Keratinocyte (primary cell): ENCODE data around the gene EOGT. TPM values are rescaled to one million over a fixed set of nuclear protein-coding genes. Genes with fewer than 3 reads are reported as not detected.

Source experiments
- DNase-seq: peaks from one replicate; pipeline ENCODE4 v3.0.0-alpha.2; 2011; ENCODE audit warnings: low read depth, missing footprints, low spot score
- FAIRE-seq: peaks from 2 replicates; lab custom pipeline; 2011; peaks lifted over from hg19 to GRCh38; lab: Jason Lieb, UNC
- H2AFZ ChIP-seq: 2 replicates; pipeline ENCODE4 v1.6.0; 2012; ENCODE audit warnings: low read length, control low read depth, inconsistent platforms; ENCODE audit not compliant: control insufficient read depth
- H3K27ac ChIP-seq: 2 replicates; pipeline ENCODE4 v1.5.1; 2011; ENCODE audit warnings: low read length; ENCODE audit not compliant: control insufficient read depth, insufficient read depth
- H3K27me3 ChIP-seq: 3 replicates; pipeline ENCODE4 v1.6.0; 2011; ENCODE audit warnings: low read length; ENCODE audit not compliant: control insufficient read depth, insufficient read depth; ENCODE audit errors: extremely low read depth
- H3K36me3 ChIP-seq, 2 experiments: 2 replicates in 1 of 2; 3 replicates in 1 of 2; pipeline ENCODE4 v1.5.1; 2011; ENCODE audit warnings: low read length in 2 of 2, mild to moderate bottlenecking in 1 of 2; ENCODE audit not compliant: control insufficient read depth in 2 of 2, insufficient read depth in 2 of 2; ENCODE audit errors: extremely low read depth in 1 of 2
- H3K4me1 ChIP-seq: 3 replicates; pipeline ENCODE4 v1.5.1; 2011; ENCODE audit warnings: low read length; ENCODE audit not compliant: control insufficient read depth, insufficient read depth; ENCODE audit errors: extremely low read depth
- H3K4me2 ChIP-seq: 3 replicates; pipeline ENCODE4 v1.6.0; 2011; ENCODE audit warnings: low read depth, low read length; ENCODE audit not compliant: control insufficient read depth, insufficient read depth; ENCODE audit errors: extremely low read depth
- H3K4me3 ChIP-seq, 3 experiments: fragments of 200-600 bp in 1 of 3; sonication (generic) in 1 of 3; 2 replicates in 2 of 3; 3 replicates in 1 of 3; pipeline ENCODE4 v1.5.1; 2011 to 2016; ENCODE audit warnings: low read length in 3 of 3, mild to moderate bottlenecking in 3 of 3, control low read depth in 2 of 3, inconsistent platforms in 1 of 3, low read depth in 1 of 3, mixed read lengths in 1 of 3, mixed run types in 1 of 3, moderate library complexity in 1 of 3; ENCODE audit not compliant: control insufficient read depth in 2 of 3, insufficient read depth in 2 of 3; ENCODE audit errors: extremely low read depth in 1 of 3
- H3K79me2 ChIP-seq: 2 replicates; pipeline ENCODE4 v1.6.0; 2012; ENCODE audit warnings: low read length; ENCODE audit not compliant: control insufficient read depth, insufficient read depth
- H3K9ac ChIP-seq: 3 replicates; pipeline ENCODE4 v1.6.0; 2011; ENCODE audit warnings: low read length; ENCODE audit not compliant: control insufficient read depth, insufficient read depth; ENCODE audit errors: extremely low read depth
- H3K9me1 ChIP-seq: 3 replicates; pipeline ENCODE4 v1.6.0; 2011; ENCODE audit warnings: low read length; ENCODE audit not compliant: control insufficient read depth, insufficient read depth; ENCODE audit errors: extremely low read depth
- H3K9me3 ChIP-seq: 2 replicates; pipeline ENCODE4 v1.5.1; 2012; ENCODE audit warnings: low read depth, low read length; ENCODE audit not compliant: control insufficient read depth
- H4K20me1 ChIP-seq: 3 replicates; pipeline ENCODE4 v1.6.0; 2011; ENCODE audit warnings: low read length; ENCODE audit not compliant: control insufficient read depth, insufficient read depth; ENCODE audit errors: extremely low read depth
- EZH2 ChIP-seq: IDR thresholded peaks from one replicate; pipeline ENCODE4 v1.6.1; 2012; ENCODE audit warnings: inconsistent platforms, mild to moderate bottlenecking, low read length, moderate library complexity
- dilution Hi-C: fragments of 300-500 bp; cut with MboI; formaldehyde crosslinking; loops from one replicate; pipeline ENCODE4 v1.7.0; 2020; ENCODE audit warnings: low sequenced_read_pairs; ENCODE audit not compliant: extremely low pct_ligation_motif_present
- polyA plus RNA-seq, 5 experiments: library from polyadenylated mRNA; depleted of rRNA in 3 of 5; stranded (reverse) in 3 of 5; stranded (forward) in 1 of 5; unstranded in 1 of 5; fragments of >200 nt; gene quantifications; 1 replicate in 1 of 5; 2 replicates in 3 of 5; 3 replicates in 1 of 5; pipeline versions ENCODE4 v1.2.1 to v1.2.3, GENCODE V29; 2011 to 2012; ENCODE audit warnings: missing spikeins in 2 of 5, low read depth in 1 of 5, low replicate concordance in 1 of 5
- TF ChIP-seq, protein P1 (sequence below), 3 experiments: IDR thresholded peaks in 1 of 3; conservative IDR thresholded peaks in 1 of 3; optimal IDR thresholded peaks in 1 of 3; 2 replicates in 2 of 3; 3 replicates in 1 of 3; pipeline versions ENCODE3 to v1.5.1; 2011; ENCODE audit warnings: low read length in 3 of 3, mild to moderate bottlenecking in 3 of 3, moderate library complexity in 2 of 3, control low read depth in 1 of 3, inconsistent platforms in 1 of 3; ENCODE audit not compliant: insufficient read depth in 2 of 3; ENCODE audit errors: extremely low read depth in 1 of 3

EOGT gene
- polyA plus RNA-seq, 1 donor (not counting 4 experiments of a cell fraction or from before 2014, with no cell fraction given) = 39.0 TPM

DNA sequence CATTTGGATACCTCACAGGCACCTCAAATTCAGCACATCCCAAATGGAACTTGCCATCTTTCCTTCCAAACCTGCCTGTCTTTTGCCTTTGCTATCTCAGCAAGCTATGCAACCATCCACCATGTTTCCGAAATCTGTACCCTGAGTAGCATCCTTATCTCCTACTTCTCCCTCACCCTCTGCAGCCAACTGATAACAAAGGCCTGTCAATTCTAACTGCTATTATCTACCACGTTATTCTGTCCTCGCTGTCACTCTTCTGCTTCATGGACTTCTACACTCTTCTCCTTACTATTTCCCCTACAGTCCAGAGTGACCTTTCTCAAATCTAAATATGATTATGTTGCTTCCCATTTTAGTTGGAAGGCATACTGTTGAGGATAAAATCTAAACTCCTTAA lies 55.6 kb downstream of the EOGT start:
- dilution Hi-C loops = no loop called here
- Histone ChIP-seq H3K4me3 (no peak overlapping the region), H3K9ac (no peak overlapping the region), H3K9me1 (no peaks in the 10 kb centered on the region), H3K4me1 (no peaks in the 10 kb centered on the region), H3K27ac (no peak overlapping the region), H3K79me2 (no peaks in the 10 kb centered on the region), H3K36me3 (no peaks in the 10 kb centered on the region), H3K4me2 (no peak overlapping the region), H3K9me3 (no peaks in the 10 kb centered on the region), H2AFZ (no peak overlapping the region), H4K20me1 (no peaks in the 10 kb centered on the region), H3K27me3 (peaks cover 10% of the 10 kb centered on the region)
- no peak for TF ChIP-seq EZH2
- TF ChIP-seq, protein P1, sequence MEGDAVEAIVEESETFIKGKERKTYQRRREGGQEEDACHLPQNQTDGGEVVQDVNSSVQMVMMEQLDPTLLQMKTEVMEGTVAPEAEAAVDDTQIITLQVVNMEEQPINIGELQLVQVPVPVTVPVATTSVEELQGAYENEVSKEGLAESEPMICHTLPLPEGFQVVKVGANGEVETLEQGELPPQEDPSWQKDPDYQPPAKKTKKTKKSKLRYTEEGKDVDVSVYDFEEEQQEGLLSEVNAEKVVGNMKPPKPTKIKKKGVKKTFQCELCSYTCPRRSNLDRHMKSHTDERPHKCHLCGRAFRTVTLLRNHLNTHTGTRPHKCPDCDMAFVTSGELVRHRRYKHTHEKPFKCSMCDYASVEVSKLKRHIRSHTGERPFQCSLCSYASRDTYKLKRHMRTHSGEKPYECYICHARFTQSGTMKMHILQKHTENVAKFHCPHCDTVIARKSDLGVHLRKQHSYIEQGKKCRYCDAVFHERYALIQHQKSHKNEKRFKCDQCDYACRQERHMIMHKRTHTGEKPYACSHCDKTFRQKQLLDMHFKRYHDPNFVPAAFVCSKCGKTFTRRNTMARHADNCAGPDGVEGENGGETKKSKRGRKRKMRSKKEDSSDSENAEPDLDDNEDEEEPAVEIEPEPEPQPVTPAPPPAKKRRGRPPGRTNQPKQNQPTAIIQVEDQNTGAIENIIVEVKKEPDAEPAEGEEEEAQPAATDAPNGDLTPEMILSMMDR (optimal IDR thresholded peaks at IDR 0.05 in 1 of 3, IDR thresholded peaks at IDR 0.05 in 1 of 3, conservative IDR thresholded peaks at IDR 0.05 in 1 of 3; ENCODE audit: extremely low read depth in 1 of 3, insufficient read depth in 2 of 3, low read length in 3 of 3) = no peak
- no peak for FAIRE-seq
- DNase-seq = no peak

DNA sequence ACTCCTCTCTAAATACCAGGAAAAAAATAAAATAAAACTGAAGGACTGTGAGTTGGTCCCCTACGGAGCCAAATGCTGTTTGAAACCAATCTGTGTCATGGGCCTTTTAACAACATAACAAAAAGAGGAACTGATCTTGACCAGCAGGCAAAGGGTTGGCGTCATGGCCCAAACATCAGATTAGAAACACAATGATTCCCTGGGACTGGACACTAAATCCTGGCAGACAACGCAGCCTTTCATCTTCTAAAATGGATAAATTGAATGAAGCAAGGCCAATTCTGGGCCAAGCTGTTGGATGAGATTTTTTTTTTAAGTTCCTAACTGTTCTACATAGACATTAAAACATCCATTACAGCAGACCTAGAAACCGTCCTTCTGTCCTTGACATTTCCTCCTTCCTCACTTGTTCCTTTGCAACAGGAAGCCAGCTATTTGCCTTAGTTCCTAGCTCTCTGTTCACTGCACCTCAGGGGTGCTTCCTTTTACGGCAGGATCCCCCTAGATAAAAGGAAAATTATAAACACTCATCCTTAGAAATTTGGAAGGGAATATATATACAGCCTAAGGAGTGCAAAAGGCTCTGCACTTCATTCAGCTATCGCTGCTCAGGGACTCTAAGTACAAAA lies 59.6 kb downstream of the EOGT start:
- Histone ChIP-seq H3K9me3 (no peaks in the 10 kb centered on the region), H3K27ac (no peak overlapping the region), H3K27me3 (peaks cover 10% of the 10 kb centered on the region), H3K9me1 (no peaks in the 10 kb centered on the region), H3K36me3 (no peaks in the 10 kb centered on the region), H3K4me2 (no peak overlapping the region), H3K79me2 (no peaks in the 10 kb centered on the region), H2AFZ (no peak overlapping the region), H4K20me1 (no peaks in the 10 kb centered on the region), H3K4me1 (no peaks in the 10 kb centered on the region), H3K4me3 (no peak overlapping the region), H3K9ac (no peak overlapping the region)
- FAIRE-seq (no peak), DNase-seq (no peak)
- no peak for TF ChIP-seq EZH2
- TF ChIP-seq, protein P1 (optimal IDR thresholded peaks at IDR 0.05 in 1 of 3, IDR thresholded peaks at IDR 0.05 in 1 of 3, conservative IDR thresholded peaks at IDR 0.05 in 1 of 3; ENCODE audit: extremely low read depth in 1 of 3, insufficient read depth in 2 of 3, low read length in 3 of 3) = no peak
- dilution Hi-C loops = no loop called here
